Type B pancreatic cell (in vitro differentiated cells): Measurements from ENCODE around the gene CXCL10. TPM values are rescaled to one million over a fixed set of nuclear protein-coding genes. Genes with fewer than 3 reads are reported as not detected.
"Not testable (repeated sequence)": the region's sequence is repeated elsewhere in the genome, so short reads cannot be mapped to it uniquely, and the experiment has no call there.

Experiments
- DNase-seq: peaks from one replicate; pipeline ENCODE4 v3.0.0; 2021; ENCODE audit warnings: mixed read lengths; ENCODE audit not compliant: unreplicated experiment; ENCODE audit errors: extremely low spot score
- H3K27ac Mint-ChIP-seq: 2 replicates; pipeline ENCODE4 v1.8.0; 2021; ENCODE audit warnings: mild to moderate bottlenecking, mixed read lengths
- H3K27me3 Mint-ChIP-seq: 2 replicates; pipeline ENCODE4 v1.8.0; 2021; ENCODE audit warnings: mixed read lengths
- H3K36me3 Mint-ChIP-seq: 2 replicates; pipeline ENCODE4 v1.8.0; 2021; ENCODE audit warnings: mixed read lengths
- H3K4me1 Mint-ChIP-seq: one replicate; pipeline ENCODE4 v1.8.0; 2021; ENCODE audit warnings: mixed read lengths; ENCODE audit not compliant: unreplicated experiment
- H3K4me3 Mint-ChIP-seq: 2 replicates; pipeline ENCODE4 v1.8.0; 2021; ENCODE audit warnings: mild to moderate bottlenecking, mixed read lengths
- H3K9me3 Mint-ChIP-seq: 2 replicates; pipeline ENCODE4 v1.8.0; 2021; ENCODE audit warnings: mixed read lengths
- CTCF ChIP-seq: fragments of 200-600 bp; sonication (generic); conservative IDR thresholded peaks from 2 replicates; pipeline ENCODE4 v1.5.0; 2021; ENCODE audit warnings: antibody characterized with exemption, mild to moderate bottlenecking
- total RNA-seq: library from RNA; stranded (reverse); gene quantifications from 2 replicates; pipeline ENCODE4 v1.2.1, GENCODE V29; 2021; ENCODE audit warnings: low replicate concordance

The CXCL10 gene
- total RNA-seq, 1 donor from 2014 or later: 0.60 TPM

- Mint-ChIP-seq H3K36me3 (no peaks in the 10 kb centered on the region), H3K4me3 (no peak overlapping the region), H3K4me1 (no peaks in the 10 kb centered on the region), H3K27me3 (peaks cover 26% of the 10 kb centered on the region), H3K27ac (no peak overlapping the region), H3K9me3 (no peaks in the 10 kb centered on the region)
- TF ChIP-seq CTCF: no peak
- DNase-seq: no peak
Measured at GRCh38 chr4:76003620-76004019, 19.7 kb downstream of the CXCL10 start.

- no peak for TF ChIP-seq CTCF
- Mint-ChIP-seq H3K9me3 (no peaks in the 10 kb centered on the region), H3K27me3 (peaks cover 24% of the 10 kb centered on the region), H3K4me1 (no peaks in the 10 kb centered on the region), H3K27ac (no peak overlapping the region), H3K36me3 (no peaks in the 10 kb centered on the region), H3K4me3 (no peak overlapping the region)
- DNase-seq: no peak
Measured at GRCh38 chr4:76003035-76003434, 20.3 kb downstream of the CXCL10 start.

DNA sequence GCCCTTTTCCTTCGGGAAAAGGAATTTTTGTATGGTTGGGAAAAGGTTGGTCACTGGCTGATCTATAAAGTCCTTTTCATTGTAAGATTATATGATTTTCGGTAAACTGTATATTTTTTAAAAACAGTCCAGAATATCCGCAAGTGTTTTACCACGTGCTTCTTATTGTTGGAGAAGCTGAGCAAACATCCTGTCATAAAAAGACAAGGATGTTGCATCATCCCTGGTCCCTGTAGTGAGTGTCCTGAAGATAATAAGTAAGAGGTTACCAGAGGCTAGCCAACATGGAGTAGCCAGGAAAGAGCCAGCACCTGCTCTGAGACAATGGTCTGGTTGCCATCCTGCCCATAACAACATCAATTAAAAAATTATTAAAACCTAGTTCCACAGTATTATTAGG lies 21.1 kb downstream of the CXCL10 start:
- Mint-ChIP-seq H3K4me1 (no peaks in the 10 kb centered on the region), H3K9me3 (no peaks in the 10 kb centered on the region), H3K27ac (no peak overlapping the region), H3K36me3 (no peaks in the 10 kb centered on the region), H3K27me3 (peaks cover 21% of the 10 kb centered on the region), H3K4me3 (no peak overlapping the region)
- no peak for TF ChIP-seq CTCF
- DNase-seq: no peak

DNA sequence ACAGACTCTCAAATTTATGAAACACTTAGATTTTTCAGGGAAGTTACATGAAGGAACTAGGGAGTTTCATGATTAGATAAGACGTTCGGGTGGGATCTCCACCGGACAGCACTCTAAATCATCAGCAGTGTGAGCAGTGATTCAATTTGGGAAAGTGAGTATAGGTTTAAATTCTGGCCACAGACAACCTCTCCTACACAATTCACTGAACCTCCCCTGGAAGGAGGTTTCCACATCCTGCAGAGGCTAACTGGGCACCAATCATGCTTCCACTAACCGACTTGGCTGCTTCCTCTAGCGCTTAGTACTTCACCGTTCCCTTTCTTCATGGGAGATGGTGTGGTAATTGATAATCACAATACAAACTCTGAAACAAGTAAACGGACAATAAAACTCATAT lies 21.6 kb downstream of the CXCL10 start:
- Mint-ChIP-seq H3K4me3 (no peak overlapping the region), H3K36me3 (no peaks in the 10 kb centered on the region), H3K4me1 (no peaks in the 10 kb centered on the region), H3K9me3 (no peaks in the 10 kb centered on the region), H3K27me3 (peaks cover 21% of the 10 kb centered on the region), H3K27ac (no peak overlapping the region)
- TF ChIP-seq CTCF: no peak
- no peak for DNase-seq

DNA sequence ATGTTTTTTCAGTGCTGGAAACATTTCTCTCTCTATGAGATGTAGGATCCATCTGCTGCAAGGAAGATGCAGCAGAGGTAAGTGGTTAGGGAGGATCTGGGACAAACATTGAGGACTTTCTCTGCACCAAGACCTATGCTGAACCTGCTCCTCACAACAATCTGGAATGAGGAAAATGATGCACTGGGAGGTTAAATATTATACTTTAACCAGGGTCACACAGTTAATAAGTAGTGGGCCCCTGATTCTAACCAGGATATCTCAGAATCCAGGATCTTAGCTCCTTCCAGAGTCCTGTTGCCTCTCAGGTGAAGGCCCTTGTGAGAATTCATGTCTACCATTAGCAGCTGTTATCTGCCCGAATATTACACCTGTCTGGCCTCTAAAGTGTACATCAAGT lies 23.0 kb downstream of the CXCL10 start:
- DNase-seq: no peak
- H3K4me1 Mint-ChIP-seq: no peaks in the 10 kb centered on the region
- H3K27ac Mint-ChIP-seq: no peak overlapping the region
- H3K27me3 Mint-ChIP-seq: peaks cover 16% of the 10 kb centered on the region
- no peak for TF ChIP-seq CTCF
- H3K36me3 Mint-ChIP-seq: no peaks in the 10 kb centered on the region
- H3K9me3 Mint-ChIP-seq: no peaks in the 10 kb centered on the region
- no peak overlapping the region for H3K4me3 Mint-ChIP-seq

- not testable (repeated sequence) for H3K4me1 Mint-ChIP-seq, H3K36me3 Mint-ChIP-seq, H3K4me3 Mint-ChIP-seq, H3K27ac Mint-ChIP-seq, H3K9me3 Mint-ChIP-seq, DNase-seq
- H3K27me3 Mint-ChIP-seq: peaks cover 15% of the 10 kb centered on the region
Measured at GRCh38 chr4:75998525-75999147, 24.7 kb downstream of the CXCL10 start.
